Mammary epithelial cell (primary cell): Measurements from ENCODE around the gene TEX14.

Experiments used
- CTCF ChIP-seq, 2 donors: IDR thresholded peaks in 1 of 2; conservative IDR thresholded peaks in 1 of 2; 2 replicates each; pipeline ENCODE4 v1.5.1; 2011 to 2012; ENCODE audit warnings: inconsistent platforms in 2 of 2, low read length in 2 of 2, mild to moderate bottlenecking in 2 of 2, control low read depth in 1 of 2, low read depth in 1 of 2; ENCODE audit not compliant: insufficient read depth in 1 of 2; ENCODE audit errors: extremely low read depth in 1 of 2
- EZH2 ChIP-seq: IDR thresholded peaks from 2 replicates; pipeline ENCODE4 v1.6.1; 2012; ENCODE audit warnings: low read length, inconsistent platforms, borderline replicate concordance

GRCh38 chr17:58534901-58535421 is 156.9 kb downstream of the TEX14 start:
- TF ChIP-seq CTCF (conservative IDR thresholded peaks at IDR 0.05 in 1 of 2, IDR thresholded peaks at IDR 0.05 in 1 of 2; ENCODE audit: extremely low read depth in 1 of 2, insufficient read depth in 1 of 2, low read depth in 1 of 2, low read length in 2 of 2) = no peak
- TF ChIP-seq EZH2 = no peak
